NCI-H748 (cell line): ENCODE measurements around the gene GOLGA6L26.
"Not testable (repeated sequence)": the region's sequence is repeated elsewhere in the genome, so short reads cannot be mapped to it uniquely, and the experiment has no call there.

Experiments
- DNase-seq: peaks from one replicate; lab custom pipeline; 2025; ENCODE audit not compliant: unreplicated experiment; lab: John Stamatoyannopoulos, UW

Gene GOLGA6L26

DNA sequence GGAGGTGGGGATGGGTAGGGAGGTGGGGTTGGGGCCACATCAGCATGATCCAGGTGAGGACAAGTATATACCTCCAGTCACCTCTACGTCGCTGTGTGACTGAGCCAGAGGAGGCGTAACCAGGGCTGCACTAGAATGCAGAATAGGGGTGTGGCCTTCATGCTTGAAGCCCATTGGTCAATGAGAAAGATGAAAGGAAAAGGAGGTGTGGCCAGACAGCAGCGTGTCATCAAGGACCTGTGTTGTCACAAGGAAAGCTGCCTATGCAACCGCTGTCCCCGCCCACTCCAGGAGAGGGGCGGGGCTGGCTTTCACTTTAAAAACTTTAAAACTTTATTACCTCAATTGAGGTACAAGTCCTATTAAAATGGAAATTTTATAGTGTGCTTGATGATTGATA is at the start of gene GOLGA6L26:
Gene GOLGA6L26 (minus strand): TSS at position 101 of the 400 bp plus-strand sequence. CDS start 61 bp downstream, at position 40.
- DNase-seq: not testable (repeated sequence)

DNA sequence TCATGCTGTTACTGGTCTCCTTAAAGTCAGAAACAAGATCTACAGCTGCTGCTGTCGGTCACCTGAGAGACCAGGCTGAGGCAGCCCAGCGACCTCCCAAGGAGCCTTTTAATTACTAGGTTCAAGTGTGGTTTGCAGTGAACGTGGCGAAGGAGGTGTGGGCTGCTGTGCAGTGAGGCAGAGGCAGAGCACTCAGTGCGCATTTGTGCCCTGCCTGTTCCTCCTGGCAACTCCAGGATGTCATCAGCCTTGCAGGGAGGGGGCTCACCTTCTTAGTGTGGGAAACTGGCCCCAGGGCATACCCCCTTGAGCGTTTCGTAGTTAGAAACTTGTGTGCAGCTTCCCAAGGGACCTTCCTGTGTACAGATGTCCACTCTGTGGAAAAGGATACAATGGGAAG is 47.2 kb upstream of the GOLGA6L26 start:
- not testable (repeated sequence) for DNase-seq

- DNase-seq: not testable (repeated sequence)
These were observed 46.7 kb upstream of the GOLGA6L26 start for GRCh38 chr15:23380700-23381099.

GRCh38 chr15:23378946-23379345 is 45.0 kb upstream of the GOLGA6L26 start:
- DNase-seq: not testable (repeated sequence)

DNA sequence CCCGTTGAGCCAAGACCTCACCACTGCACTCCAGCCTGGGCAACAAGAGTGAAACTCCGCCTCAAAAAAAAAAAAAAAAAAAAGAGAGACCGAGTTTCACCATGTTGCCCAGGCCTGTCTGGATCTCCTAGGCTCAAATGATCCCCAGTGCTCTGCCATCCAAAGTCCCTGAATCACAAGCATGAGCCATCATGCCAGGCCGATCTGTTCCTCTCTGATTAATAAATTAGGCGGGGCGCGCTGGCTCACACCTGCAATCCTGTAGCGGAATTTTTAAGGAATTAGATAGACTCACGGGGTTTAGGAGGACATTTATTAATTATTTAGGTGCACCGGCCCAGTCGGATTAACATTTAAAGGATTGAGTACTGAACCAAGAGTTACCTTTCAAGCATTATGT is 40.2 kb upstream of the GOLGA6L26 start:
- DNase-seq: not testable (repeated sequence)

- not testable (repeated sequence) for DNase-seq
These were observed 39.0 kb upstream of the GOLGA6L26 start for GRCh38 chr15:23372891-23373600.

DNA sequence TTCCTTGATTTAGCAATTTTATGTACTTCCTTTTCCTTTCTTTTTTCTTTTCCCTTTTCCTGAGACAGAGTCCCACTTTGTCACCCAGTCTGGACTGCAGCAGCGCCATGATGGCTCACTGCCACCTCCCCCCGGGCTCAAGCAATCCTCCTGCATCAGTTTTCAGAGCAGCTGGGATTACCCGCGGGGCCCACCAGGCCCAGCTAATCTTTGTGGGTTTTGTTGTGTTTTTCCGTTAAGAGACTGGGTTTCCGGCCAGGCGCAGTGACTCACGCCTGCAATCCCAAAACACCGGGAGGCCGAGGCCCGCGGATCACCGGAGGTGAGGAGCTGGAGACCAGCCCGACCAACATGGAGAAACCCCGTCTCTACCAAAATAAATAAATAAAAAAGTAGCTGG is 38.3 kb upstream of the GOLGA6L26 start:
- DNase-seq: no peak

DNA sequence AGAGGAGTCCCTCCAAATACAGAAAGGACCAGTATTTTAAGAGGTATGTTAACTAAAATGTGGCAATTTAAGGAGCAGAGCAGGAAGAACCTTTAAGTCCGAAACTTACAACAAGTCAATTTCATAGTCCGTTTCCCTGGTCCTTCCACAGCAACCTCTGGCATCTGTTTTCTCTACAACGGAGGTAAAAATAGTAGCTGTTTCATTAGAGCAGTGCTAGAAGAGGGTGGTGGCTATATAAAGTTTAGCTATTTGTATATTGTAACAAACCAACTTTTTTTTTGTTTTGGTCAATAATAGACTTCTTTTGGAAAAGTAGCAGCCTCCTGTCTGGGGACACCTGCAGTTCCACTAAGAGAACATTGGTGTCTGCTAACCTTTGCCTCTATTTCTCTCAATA is 37.9 kb upstream of the GOLGA6L26 start:
- DNase-seq: not testable (repeated sequence)

DNA sequence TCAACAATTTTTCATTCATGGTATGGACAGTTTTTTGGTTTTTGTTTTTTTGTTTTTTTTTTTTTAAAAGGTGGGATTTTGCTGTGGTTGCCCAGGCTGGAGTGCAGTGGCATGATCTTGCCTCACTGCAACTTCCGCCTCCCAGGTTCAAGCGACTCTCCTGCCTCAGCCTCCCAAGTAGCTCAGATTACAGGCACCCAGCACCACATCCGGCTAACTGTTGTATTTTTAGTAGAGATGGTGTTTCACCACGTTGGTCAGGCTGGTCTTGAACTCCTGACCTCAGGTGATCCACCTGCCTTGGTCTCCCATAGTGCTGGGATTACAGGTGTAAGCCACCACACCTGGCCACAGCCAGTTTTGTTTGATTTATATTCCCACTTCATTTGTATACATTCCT is 37.1 kb upstream of the GOLGA6L26 start:
- not testable (repeated sequence) for DNase-seq

DNA sequence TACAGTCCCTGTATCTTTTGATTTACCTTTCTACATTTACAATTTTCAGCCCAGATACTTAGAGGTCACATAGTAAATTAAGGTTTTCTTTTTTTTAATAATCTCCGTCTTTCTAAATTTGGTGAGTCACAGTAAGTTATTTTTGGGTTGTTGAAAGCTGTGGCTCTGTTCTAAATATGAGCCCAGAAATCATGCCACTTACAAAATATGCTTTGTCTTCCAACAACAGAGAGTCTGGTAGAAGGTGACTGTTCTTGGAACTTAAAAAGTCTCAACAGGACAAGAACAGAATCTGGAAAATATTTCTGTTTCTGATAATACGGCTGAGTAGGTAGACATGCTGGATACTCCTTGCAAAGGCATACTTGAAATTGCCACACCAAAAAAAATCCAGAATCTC is 36.6 kb upstream of the GOLGA6L26 start:
- DNase-seq: no peak

- not testable (repeated sequence) for DNase-seq
These were observed 30.3 kb upstream of the GOLGA6L26 start for GRCh38 chr15:23364261-23364660.

GRCh38 chr15:23362622-23363021 is 28.6 kb upstream of the GOLGA6L26 start:
- DNase-seq: not testable (repeated sequence)

- not testable (repeated sequence) for DNase-seq
These were observed 20.5 kb upstream of the GOLGA6L26 start, which contains the start of gene GOLGA8S for GRCh38 chr15:23354448-23354847. GOLGA8S (plus strand) TSS chr15:23354748; CDS start chr15:23354810, 62 bp downstream.

GRCh38 chr15:23311233-23311632 is 22.8 kb downstream of the GOLGA6L26 start:
- not testable (repeated sequence) for DNase-seq

DNA sequence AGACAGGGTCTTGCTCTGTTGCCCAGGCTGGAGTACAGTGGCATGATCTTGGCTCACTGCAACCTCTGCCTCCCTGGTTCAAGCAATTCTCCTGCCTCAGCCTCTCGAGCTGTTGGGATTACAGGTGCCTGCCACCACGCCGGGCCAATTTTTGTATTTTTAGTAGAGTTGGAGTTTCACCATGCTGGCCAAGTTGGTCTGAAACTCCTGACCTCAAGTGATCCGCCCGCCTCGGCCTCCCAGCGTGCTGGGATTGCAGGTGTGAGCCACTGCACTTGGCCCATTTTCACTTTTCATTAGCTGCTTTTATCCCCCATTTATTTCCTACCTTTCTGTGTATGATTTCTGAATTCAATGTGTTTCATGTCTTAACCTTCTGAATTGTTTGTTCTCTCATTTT is 28.1 kb downstream of the GOLGA6L26 start:
- DNase-seq: not testable (repeated sequence)

DNA sequence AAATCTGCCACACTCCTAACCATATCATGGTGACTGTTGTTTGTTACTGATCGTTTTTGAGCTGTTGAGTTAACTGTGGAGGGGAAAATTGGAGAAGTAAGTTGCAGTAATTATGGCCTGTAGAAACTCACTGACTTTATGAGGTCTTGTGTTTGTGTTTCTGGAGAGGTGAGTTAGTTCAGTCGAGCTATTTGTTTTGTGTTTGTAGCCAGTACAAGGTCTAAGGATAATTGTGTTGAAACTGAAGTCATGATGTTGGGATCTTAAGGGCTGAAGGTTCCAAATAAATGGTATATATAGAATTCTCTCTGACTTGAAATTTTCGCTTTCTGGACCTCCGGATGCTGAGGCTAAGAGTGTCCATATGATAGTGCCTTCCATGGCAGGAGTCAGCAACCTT is 29.2 kb downstream of the GOLGA6L26 start:
- not testable (repeated sequence) for DNase-seq

DNA sequence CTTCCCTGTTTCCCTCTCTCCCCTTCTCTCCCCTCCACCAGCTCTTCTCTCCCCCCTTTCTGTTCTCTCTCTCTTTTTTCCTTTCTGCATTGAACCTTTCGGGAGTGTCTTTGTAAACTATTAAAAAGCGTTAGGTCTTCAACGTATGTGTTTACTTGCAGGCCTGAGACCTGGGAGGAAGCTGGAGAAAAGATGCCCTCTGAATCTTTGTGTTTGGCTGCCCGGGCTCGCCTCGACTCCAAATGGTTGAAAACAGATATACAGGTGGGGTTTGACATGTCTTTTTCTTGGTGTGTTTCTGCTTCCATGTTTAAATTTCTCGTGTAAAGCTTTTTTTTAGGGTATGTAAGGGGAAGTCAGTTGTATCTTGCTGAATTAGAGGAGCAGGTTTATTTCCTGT is 29.7 kb downstream of the GOLGA6L26 start:
- DNase-seq: not testable (repeated sequence)

GRCh38 chr15:23303654-23304053 is 30.3 kb downstream of the GOLGA6L26 start:
- not testable (repeated sequence) for DNase-seq

DNA sequence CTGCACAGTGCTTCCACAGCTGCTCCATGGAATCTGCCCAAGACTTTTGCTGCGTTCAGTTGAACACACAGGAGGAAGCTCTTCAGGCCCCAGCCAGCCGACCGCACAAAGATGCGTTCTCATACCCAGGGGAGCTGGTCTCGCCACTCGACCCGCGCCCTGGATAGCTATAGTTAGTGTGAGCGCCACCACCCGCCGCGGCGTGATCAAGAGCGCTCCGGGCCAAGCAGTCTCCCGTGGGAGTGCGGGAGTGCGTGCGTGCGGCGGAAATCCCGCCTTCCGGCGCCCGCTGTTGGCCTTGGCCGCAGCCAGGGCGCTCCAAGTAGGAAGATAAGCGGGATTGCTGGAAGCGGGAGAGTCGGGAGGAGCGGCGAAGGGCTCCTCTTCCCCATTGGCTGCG is 30.8 kb downstream of the GOLGA6L26 start:
- not testable (repeated sequence) for DNase-seq
